ENCODE data around the gene AGMO.

The AGMO gene

DNA sequence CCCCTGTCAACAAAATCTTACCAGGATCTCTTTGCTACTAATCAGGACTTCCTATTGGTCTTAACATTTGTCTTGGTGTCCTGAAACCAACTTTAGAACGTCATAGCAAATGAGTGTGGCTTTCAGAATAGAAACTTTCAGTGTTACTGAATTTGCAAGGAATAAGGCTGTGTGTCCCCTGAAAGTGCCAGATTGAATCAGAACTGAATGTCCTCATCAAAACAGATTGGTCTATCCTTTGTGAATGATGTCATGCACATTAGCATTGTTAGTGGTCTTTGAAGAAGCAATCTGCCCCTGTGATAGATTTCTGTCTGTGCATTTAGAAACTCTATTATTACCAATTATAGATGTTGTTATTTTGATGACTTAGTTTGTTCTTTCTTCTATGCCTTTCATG lies 119.9 kb downstream of the AGMO start:
- no peaks in the 10 kb centered on the region; the same call in 1 of the 2 replicates for H3K27me3 ChIP-seq
- H3K36me3 ChIP-seq, result no peaks in the 10 kb centered on the region
- TF ChIP-seq, protein P1, sequence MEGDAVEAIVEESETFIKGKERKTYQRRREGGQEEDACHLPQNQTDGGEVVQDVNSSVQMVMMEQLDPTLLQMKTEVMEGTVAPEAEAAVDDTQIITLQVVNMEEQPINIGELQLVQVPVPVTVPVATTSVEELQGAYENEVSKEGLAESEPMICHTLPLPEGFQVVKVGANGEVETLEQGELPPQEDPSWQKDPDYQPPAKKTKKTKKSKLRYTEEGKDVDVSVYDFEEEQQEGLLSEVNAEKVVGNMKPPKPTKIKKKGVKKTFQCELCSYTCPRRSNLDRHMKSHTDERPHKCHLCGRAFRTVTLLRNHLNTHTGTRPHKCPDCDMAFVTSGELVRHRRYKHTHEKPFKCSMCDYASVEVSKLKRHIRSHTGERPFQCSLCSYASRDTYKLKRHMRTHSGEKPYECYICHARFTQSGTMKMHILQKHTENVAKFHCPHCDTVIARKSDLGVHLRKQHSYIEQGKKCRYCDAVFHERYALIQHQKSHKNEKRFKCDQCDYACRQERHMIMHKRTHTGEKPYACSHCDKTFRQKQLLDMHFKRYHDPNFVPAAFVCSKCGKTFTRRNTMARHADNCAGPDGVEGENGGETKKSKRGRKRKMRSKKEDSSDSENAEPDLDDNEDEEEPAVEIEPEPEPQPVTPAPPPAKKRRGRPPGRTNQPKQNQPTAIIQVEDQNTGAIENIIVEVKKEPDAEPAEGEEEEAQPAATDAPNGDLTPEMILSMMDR (IDR thresholded peaks at IDR 0.05; ENCODE audit: low read depth, low read length), result no peak
- no peak overlapping the region for H3K4me3 ChIP-seq (ENCODE audit: low read depth, low read length)
- H3K4me1 ChIP-seq, result no peaks in the 10 kb centered on the region
- no peak for DNase-seq
- no peaks in the 10 kb centered on the region for H3K9me3 ChIP-seq

DNA sequence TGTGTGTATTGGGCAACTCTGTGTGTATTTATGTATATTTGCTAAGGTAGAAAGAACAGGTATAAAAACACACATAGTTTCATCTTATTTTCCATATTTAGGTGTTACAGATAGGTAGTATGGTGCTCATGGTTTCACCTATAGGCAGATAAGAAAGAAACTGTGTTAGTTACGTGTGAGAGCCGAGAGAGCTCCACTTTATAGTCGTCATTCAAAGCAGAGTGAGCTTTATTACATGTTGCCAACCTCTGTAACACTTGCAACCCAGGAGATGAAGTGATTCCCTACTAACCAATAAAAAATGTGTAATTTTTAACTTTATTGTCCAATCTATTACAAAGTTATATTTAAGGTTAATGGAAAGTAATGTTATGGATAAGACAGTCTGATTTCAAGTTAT lies 121.3 kb downstream of the AGMO start:
- no peaks in the 10 kb centered on the region for H3K4me1 ChIP-seq
- TF ChIP-seq, protein P1 (IDR thresholded peaks at IDR 0.05; ENCODE audit: low read depth, low read length), result no peak
- H3K4me3 ChIP-seq (ENCODE audit: low read depth, low read length), result no peak overlapping the region

DNA sequence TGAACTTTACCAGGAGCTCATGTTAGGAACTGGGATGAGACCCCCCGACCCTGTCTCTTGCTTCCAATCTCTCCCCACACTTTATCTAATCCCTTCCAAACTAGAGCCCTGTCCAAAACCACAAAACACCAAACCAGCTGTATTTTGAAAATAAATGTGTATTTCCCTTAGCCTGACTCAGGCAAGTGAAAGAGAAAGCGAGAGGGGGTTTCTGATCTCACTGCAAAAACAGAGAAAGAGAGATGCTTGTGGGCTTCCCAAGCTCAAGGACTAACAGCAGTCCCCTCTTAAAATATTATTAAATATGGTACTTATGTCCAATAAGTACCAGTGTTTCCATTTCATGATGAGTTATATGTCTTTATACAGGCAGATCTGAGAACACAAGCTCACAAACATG lies 122.0 kb downstream of the AGMO start:
- TF ChIP-seq, protein P1 (IDR thresholded peaks at IDR 0.05; ENCODE audit: low read depth, low read length), result no peak
- no peaks in the 10 kb centered on the region for H3K4me1 ChIP-seq
- no peak for DNase-seq

More for the DNA sequence above, 121.3 kb downstream of the AGMO start:
- H3K36me3 ChIP-seq, result no peaks in the 10 kb centered on the region
- H3K27me3 ChIP-seq, result no peaks in the 10 kb centered on the region
- H3K9me3 ChIP-seq, result no peaks in the 10 kb centered on the region
- DNase-seq, result no peak

DNA sequence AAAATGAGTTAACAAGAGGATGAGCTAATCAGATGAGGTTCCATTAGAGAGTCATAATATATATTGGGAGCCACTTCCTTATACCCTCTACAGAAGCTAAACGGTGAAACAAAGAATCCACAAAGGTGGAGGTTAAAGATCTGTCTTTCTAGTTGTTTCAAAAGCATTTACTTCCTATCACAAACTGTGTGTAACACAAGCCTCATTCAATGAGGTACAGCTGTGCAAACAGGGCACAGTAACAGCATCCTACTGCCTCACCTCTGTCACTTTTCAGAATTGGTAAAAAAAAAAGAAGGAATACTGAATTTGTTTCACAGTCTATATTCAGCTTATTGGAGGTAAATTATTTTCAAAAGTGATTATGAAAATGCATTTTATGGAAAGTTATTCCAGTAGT lies 128.7 kb downstream of the AGMO start:
- no peak for DNase-seq
- H3K4me3 ChIP-seq (ENCODE audit: low read depth, low read length), result no peak overlapping the region
- H3K4me1 ChIP-seq, result no peaks in the 10 kb centered on the region
- H3K36me3 ChIP-seq, result no peaks in the 10 kb centered on the region
- H3K9me3 ChIP-seq, result no peaks in the 10 kb centered on the region
- no peaks in the 10 kb centered on the region for H3K27me3 ChIP-seq
- TF ChIP-seq, protein P1 (IDR thresholded peaks at IDR 0.05; ENCODE audit: low read depth, low read length), result no peak

More for the DNA sequence above, 122.0 kb downstream of the AGMO start:
- Histone ChIP-seq H3K27me3 (no peaks in the 10 kb centered on the region), H3K4me3 (ENCODE audit: low read depth, low read length) (no peak overlapping the region), H3K36me3 (no peaks in the 10 kb centered on the region), H3K9me3 (no peaks in the 10 kb centered on the region)

DNA sequence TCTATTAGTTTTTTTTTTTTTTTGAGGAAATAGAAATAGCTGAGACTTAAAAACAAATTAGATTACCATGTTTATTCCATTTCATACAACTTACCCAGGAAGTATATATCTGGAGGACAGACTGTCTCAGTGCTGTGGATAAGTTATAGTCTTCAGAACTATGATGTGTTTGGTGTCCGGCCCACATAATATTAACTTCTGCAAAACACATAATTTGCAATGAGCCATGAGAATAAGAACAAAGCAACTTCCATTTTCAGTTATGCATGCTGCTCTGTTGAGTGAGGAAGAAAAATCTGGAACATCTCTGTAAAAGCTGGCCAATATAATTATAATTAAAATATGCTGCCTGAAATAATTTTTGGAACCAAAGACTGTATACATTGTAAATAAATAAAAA lies 130.9 kb downstream of the AGMO start:
- TF ChIP-seq, protein P1 (IDR thresholded peaks at IDR 0.05; ENCODE audit: low read depth, low read length), result no peak
- no peaks in the 10 kb centered on the region for H3K4me1 ChIP-seq
- no peaks in the 10 kb centered on the region for H3K36me3 ChIP-seq
- no peak overlapping the region for H3K4me3 ChIP-seq (ENCODE audit: low read depth, low read length)
- no peaks in the 10 kb centered on the region for H3K27me3 ChIP-seq
- no peaks in the 10 kb centered on the region for H3K9me3 ChIP-seq
- no peak for DNase-seq

DNA sequence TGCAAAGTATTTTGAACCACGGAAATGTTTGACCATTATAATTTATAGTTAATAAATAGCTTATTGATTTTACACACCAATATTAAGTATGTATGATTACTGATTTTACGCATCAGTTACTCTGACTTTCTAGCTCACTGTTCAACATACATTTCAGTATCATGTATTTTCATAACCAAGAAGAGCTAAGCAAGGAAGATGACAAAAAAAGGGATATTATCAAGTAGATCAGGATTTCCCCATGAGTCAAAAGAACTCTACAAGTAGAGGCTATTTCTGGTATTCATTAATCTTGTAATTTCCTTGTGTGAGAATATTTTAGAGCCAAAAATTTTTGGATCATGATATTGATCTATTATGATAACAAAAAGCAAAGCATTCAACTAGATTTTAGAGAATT lies 131.6 kb downstream of the AGMO start:
- Histone ChIP-seq H3K4me1 (no peaks in the 10 kb centered on the region), H3K27me3 (no peaks in the 10 kb centered on the region), H3K4me3 (ENCODE audit: low read depth, low read length) (no peak overlapping the region), H3K36me3 (no peaks in the 10 kb centered on the region), H3K9me3 (no peaks in the 10 kb centered on the region)
- no peak for DNase-seq
- TF ChIP-seq, protein P1 (IDR thresholded peaks at IDR 0.05; ENCODE audit: low read depth, low read length), result no peak

All from BE2C (cell line).